Activated CD4-positive, CD25-positive, alpha-beta regulatory T cell (primary cell): ENCODE data around the gene PANX1.
"Not testable (repeated sequence)": the region's sequence is repeated elsewhere in the genome, so short reads cannot be mapped to it uniquely, and the experiment has no call there.

ENCODE experiments used
- DNase-seq, 4 experiments: peaks; one replicate each; lab custom pipeline; 2025; lab: John Stamatoyannopoulos, UW

Gene PANX1

DNA sequence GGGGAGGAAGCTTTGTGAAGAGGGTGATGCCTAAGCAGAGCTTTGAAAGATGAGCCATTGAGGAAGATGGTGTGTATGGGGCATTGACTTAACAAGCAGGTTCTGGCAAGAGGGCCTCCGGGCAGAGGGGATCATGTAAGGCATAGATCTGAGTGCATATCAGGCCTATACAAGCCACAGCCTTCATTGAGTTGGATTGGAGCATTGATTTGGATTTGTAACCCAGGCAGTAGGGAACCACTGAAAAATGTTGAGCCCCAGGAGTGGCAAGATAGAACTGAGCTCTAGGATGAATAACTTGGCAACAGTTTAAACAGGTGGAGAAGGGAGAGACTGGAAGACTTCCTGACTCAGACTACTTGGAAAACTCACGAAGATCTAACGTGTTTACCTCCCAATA is 21.4 kb downstream of the PANX1 start:
- no peak for DNase-seq

DNA sequence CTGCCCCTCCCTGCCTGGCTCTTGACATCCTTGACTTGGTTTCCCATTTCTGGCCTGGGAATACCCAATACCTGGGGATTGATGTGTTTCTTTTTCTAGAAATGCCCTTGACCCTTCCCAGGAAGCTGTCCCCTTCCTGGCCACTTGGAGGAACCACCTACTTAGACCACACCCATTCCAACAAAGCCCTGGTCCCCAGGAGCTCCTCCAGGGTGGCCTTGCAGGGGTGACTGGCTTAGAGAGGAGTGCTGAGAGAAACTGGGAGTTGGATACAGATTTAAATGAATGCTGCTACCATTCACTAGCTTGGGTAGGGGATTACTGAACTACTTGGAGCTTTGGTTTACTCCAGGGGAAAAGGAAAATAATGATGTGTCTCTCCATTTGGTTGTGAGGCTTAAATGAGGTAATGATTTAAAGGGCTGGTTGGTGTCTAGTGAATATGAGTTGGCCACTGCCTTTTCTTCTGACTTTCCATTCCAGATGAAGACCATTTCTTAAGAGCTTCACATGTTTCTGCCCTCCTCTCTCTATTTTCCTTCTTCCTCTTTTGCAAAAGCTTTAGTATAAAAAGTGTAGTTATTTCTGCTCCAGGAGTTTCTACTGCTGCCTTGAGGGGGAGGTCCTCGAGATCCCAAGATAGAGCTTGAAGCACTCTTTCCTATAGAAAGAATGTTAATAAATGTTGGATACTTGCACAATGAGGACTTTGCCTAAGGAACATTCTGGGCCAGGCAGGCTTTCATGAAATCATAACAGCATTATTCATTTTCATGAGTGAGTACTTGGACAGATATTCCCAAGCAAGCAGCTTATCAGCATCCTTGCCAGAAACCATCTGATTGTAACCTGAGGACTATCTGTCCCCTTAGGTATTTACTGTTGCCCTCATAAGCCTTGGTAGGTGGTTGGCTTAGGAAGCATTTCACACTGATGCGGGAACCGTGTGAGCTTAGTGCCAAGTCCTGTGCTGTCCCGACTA is 22.4 kb downstream of the PANX1 start:
- DNase-seq: no peak

- DNase-seq: no peak
Measured at GRCh38 chr11:94151903-94152677, 23.4 kb downstream of the PANX1 start.

DNA sequence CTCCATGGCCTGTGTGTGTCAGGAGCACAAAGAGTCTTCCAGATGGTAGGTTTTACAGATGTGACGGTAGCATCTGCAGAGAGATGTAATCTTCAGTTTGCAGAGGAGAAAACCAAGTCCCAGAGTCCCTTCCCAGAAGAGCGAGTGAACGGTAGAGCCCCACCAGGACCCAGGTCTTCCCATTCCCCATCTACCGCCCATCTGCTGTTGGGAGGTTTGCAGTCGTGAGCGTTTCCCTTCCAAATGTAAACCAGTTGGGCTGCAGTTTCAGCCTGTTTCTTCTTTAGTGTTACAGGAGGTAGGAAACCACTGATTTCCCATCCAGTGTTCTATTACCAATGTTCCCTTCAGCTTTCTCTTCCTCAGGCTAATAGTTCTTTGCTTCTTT is 24.0 kb downstream of the PANX1 start:
- DNase-seq: no peak

GRCh38 chr11:94153320-94153719 is 24.7 kb downstream of the PANX1 start:
- no peak for DNase-seq

GRCh38 chr11:94154095-94154856 is 25.6 kb downstream of the PANX1 start:
- DNase-seq: no peak

- not testable (repeated sequence) for DNase-seq
Measured at GRCh38 chr11:94157339-94157738, 28.7 kb downstream of the PANX1 start.

- no peak for DNase-seq
Measured at GRCh38 chr11:94168882-94169281, 40.2 kb downstream of the PANX1 start.

- no peak for DNase-seq
Measured at GRCh38 chr11:94169516-94169915, 40.9 kb downstream of the PANX1 start.

DNA sequence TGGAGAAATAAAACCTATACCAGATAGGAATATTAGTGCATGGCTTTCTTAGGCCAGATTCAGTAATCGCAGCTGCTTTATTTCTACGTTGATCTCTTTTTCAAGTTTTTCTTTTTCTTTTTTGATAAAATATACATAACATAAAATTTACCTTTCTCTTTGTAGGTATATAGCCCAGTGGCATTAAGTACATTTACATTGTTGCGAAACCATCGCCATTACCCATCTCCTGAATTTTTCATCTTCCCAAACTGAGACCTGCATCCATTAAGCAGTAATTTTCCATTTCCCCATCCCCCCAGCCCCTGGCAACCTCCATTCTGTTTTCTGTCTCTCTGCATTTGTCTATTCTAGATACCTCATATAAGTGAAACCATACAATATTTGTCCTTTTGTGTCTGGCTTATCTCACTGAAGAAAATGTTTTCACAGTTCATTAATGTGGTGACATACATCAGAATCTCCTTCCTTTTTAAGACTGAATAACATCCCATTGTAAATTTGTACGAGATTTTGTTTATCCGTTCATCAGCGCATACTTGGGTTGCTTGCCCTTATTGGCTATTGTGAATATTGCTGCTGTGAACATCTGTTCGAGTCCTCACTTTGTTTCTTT is 41.4 kb downstream of the PANX1 start:
- no peak for DNase-seq

DNA sequence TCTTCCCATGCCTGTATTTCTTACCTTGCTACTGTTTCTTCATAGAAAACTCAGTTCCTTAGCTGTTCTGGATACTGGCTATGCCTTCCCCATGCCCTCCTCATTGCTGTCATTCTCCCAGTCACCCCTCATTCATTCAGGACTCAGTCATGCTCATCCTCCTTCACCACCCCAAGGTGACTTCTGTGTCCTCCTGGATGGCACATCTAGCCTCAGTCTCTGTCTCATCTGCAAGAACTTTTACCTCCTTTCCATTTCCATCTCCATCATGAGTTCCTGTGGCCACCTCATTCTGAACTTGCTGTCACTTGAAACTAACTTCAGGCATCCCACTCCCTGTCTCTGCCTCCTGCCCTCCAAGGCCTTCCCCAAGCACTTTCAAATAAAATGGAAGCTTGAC is 42.3 kb downstream of the PANX1 start:
- DNase-seq: no peak

- DNase-seq: no peak
Measured at GRCh38 chr11:94171693-94172440, 43.2 kb downstream of the PANX1 start.

DNA sequence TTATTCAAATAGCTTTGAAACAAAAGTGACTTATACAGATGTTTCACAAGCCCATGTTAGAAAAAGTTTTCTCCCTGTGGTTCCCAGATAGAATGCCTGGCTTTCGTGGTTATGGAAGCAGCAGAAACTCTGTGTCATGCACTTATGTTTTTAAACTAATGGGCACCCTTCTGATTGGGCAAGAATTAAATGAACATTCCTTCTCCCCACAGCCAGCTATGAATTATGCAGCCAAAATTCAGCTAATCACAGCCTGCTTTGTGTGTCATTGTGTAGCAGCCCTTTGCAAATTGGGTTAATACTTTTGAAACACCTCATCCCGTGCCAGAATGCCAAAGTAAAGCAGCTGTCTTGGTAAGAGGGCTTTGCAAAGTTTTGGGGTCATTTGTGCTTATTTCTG is 46.9 kb downstream of the PANX1 start:
- no peak for DNase-seq

GRCh38 chr11:94178331-94178730 is 49.7 kb downstream of the PANX1 start:
- no peak for DNase-seq

DNA sequence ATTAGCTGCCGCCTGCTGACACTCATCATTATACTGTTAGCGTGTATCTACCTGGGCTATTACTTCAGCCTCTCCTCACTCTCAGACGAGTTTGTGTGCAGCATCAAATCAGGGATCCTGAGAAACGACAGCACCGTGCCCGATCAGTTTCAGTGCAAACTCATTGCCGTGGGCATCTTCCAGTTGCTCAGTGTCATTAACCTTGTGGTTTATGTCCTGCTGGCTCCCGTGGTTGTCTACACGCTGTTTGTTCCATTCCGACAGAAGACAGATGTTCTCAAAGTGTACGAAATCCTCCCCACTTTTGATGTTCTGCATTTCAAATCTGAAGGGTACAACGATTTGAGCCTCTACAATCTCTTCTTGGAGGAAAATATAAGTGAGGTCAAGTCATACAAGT is 51.1 kb downstream of the PANX1 start:
- DNase-seq: no peak

- no peak for DNase-seq
Measured at GRCh38 chr11:94181526-94181925, 52.9 kb downstream of the PANX1 start.

DNA sequence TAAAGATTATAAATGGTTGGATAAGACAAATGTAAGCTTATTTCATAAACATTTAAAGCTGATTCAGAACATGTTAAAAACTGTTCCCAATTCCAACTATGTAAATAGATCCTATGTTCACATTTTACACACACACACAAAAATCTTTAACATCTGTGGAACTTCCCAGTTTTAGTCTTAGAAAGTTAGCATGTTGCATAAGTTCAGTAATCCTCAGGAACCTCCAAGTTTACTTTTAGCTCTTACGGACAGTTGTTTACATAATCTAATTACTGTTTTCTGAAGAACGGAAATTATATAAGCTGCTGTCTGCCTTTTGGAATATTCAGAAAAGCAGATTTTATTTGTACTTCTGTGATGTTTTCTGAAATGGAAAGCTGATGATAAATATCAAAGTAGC is 53.3 kb downstream of the PANX1 start:
- no peak for DNase-seq

- no peak for DNase-seq
Measured at GRCh38 chr11:94183251-94183885, 54.7 kb downstream of the PANX1 start.

DNA sequence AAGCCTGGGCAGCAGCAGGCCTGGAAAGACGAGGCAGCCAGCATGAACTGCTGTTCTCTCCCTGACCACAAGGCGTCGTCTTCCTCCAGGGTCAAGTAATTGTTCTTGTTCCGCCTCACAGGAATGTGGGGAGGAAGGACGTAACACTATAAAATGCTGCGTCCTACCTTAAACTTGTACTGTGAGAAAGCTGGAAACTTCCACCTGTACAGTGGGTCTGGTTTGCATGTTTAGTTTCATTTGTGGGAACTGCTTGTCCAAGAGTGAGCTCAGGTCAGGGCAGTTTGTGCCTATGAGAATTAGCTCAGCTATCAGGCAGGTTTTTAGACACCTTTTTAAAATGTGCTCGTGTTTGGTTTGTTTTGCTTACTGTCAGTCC is 55.2 kb downstream of the PANX1 start:
- no peak for DNase-seq

DNA sequence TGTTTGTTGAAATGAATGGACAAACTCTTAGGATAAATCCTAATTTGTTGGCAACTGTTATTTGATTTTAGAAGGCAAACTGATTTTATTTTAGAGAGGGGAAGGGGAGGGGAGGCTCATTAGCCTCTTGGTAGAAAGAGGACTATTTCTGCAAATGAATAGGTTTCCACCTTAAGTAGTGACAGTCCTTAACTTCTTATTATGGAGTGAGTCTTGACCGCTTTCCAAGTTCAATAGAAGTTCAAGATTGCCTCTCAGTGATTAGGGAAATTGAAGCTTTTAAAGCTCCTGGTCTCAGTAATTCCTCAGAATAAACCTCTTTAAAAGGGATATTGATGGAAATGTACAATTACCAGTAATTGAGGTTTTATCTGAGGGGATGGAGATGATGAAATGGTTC is 55.7 kb downstream of the PANX1 start:
- no peak for DNase-seq

DNA sequence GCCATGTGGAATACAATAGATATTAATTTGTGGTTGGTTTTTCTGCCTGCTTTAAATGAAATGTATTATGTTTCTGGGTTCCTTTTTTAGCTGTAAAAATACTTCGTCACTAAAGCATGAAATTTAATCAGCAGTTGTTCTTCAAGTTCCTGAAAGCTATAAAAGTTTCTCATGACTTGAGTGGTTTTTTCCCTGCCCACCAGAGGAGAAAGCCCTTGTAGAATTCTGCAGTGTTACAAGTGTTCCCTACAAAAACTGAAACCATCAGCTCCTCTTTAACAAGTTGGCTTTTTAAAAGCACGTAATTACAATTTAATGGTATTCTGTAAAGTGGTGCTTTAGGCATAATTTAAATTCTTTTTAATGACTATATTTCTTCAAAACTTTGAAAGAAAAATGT is 56.2 kb downstream of the PANX1 start:
- DNase-seq: no peak
